GM10847 (cell line): ENCODE results near the gene RPL10.

ENCODE experiments used
- POLR2A ChIP-seq: IDR thresholded peaks from 2 replicates; pipeline ENCODE4 v1.6.1; 2011; ENCODE audit not compliant: insufficient read length; ENCODE audit errors: extremely low read depth

Gene RPL10

GRCh38 chrX:154431341-154431740, 33.2 kb downstream of the RPL10 start:
- no peak for TF ChIP-seq POLR2A

GRCh38 chrX:154432210-154432609, 34.0 kb downstream of the RPL10 start:
- no peak for TF ChIP-seq POLR2A

DNA sequence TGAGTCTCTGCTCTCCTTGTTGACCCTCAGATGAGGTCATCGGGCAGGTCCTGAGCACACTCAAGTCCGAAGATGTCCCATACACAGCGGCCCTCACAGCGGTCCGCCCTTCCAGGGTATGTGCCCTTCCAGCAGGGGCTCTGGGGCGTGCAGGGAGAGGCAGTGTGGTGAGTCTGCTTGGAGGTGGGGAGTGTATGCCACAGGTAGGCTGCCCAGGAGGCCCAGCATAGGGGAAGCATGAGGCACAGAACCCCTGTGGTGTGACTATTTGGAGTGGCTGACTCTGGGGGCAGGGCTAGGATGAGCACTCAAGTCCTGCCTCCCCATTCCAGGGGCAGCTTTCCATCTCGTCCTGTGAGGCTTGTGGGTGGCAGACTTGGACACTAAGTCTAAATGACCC, 35.4 kb downstream of the RPL10 start:
- no peak for TF ChIP-seq POLR2A

DNA sequence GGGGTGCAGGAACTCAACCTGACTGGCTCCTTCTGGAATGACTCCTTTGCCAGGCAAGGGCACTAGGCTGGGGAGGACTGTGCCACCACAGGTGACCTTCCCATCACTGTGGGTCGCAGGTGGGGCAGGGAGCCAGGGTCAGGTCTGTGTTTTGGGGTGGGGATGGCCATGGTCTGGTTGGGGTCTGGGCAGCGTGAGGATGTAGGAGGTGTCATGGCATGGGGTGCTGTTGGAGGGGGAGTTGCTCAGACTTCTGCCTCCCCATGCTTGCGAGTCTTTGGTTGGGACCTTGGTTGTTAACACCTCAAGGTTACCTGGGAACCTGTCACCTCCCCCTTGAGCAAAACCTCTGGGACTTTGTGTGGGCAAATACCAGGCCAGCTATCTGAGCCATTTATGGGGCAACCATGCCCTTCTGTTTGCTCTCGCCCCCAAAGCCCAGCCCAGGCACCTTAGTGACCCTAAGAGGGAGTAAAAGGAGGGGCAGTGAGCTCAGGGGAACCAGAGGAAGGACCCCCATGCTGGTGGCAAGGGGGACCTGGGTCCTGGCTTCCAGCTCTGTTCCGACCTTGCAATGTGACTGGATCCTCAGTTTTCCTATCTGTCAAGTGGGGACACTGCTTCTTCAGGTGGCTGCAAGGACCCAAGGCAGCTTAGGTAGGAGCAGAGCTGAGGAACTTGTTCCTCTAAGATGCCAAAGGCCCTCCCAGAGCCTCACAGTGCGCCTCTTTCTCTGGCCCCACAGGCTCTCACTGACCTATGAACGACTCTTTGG, 36.4 kb downstream of the RPL10 start:
- TF ChIP-seq POLR2A: no peak

- TF ChIP-seq POLR2A: no peak
Measured at GRCh38 chrX:154435171-154435733, 37.1 kb downstream of the RPL10 start.

- TF ChIP-seq POLR2A: no peak
Measured at GRCh38 chrX:154436374-154436982, 38.3 kb downstream of the RPL10 start.

GRCh38 chrX:154436983-154437752, 39.0 kb downstream of the RPL10 start, which contains the start of gene GDI1:
TSS of gene GDI1 (plus strand) at chrX:154437154. CDS start at chrX:154437255, 101 bp downstream.
- TF ChIP-seq POLR2A: peak; percentile 38

- TF ChIP-seq POLR2A: no peak
Measured at GRCh38 chrX:154437971-154438893, 40.1 kb downstream of the RPL10 start.

DNA sequence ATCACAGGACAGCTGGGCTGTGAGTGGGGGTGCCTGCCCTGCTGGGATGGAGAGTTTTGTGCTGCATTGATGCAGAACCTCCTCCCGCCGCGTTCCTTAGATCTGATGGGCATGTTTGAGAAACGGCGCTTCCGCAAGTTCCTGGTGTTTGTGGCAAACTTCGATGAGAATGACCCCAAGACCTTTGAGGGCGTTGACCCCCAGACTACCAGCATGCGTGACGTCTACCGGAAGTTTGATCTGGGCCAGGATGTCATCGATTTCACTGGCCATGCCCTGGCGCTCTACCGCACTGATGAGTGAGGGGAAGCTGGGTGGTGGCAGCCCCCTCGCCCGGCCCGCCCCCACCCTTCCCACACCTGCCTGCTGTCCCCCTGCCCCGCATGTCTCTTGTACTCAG, 41.7 kb downstream of the RPL10 start:
- TF ChIP-seq POLR2A: no peak

GRCh38 chrX:154440623-154441357, 42.6 kb downstream of the RPL10 start:
- no peak for TF ChIP-seq POLR2A

GRCh38 chrX:154441564-154441963, 43.4 kb downstream of the RPL10 start:
- TF ChIP-seq POLR2A: no peak

DNA sequence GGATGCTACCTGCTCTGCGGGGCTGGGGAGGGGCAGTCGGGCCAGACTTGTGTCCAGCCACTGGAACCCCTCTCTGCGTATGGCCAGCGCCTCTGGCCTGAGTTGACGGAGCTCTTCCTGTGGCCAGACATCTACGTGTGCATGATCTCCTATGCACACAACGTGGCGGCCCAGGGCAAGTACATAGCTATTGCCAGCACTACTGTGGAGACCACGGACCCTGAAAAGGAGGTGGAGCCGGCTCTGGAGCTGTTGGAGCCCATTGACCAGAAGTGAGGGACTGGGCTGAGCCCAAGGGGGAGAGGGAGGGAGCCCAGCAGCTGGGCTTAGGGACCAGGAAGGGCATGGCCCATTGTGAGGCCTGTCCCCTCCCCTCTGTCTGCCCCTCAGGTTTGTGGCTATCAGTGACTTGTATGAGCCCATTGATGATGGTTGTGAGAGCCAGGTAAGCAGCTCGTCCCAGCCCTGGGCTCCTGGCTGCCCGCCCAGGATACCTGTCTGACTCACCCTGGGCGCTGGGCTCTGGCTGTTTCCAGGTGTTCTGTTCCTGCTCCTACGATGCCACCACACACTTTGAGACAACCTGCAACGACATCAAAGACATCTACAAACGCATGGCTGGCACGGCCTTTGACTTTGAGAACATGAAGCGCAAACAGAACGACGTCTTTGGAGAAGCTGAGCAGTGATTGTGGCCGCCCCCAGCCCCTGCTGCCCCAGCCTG, 44.0 kb downstream of the RPL10 start:
- TF ChIP-seq POLR2A: no peak

- TF ChIP-seq POLR2A: no peak
Measured at GRCh38 chrX:154443479-154443910, 45.3 kb downstream of the RPL10 start.
